Activated CD8-positive, alpha-beta memory T cell treated with anti-CD3 and anti-CD28 coated beads, Interleukin-2, amount 50 U/mL, for 24 hours (primary cell): ENCODE results near the gene LRRC37A3.
A peak's percentile ranks its signal among the peaks of the same experiment; 100 is the strongest.
"Not testable (repeated sequence)": the region's sequence is repeated elsewhere in the genome, so short reads cannot be mapped to it uniquely, and the experiment has no call there.

Source experiments
- DNase-seq: peaks from one replicate; pipeline ENCODE4 v3.0.0-alpha.2; 2020; ENCODE audit errors: extremely low read depth

The LRRC37A3 gene

DNA sequence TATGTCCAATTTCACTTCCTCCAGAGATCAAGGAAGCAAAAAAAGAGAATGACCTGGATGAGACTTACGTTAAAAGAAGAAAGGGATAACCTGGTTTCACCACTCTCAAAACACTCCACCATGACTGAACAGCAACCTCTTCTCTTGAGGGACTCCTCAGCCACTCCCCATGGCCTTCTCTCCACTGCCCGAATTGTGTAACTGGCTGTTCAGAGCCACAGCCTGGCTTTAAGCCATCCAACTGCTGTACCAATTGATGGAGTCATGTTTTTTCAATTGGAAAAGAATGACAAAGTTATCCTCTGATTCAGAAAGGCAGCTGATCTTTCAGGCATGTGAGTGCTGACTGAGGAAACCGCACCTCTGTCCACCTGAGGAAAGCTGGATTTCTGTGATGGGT lies 85.2 kb downstream of the LRRC37A3 start:
- DNase-seq, result not testable (repeated sequence)

GRCh38 chr17:64830631-64831040 lies 88.6 kb downstream of the LRRC37A3 start:
- DNase-seq, result not testable (repeated sequence)

DNA sequence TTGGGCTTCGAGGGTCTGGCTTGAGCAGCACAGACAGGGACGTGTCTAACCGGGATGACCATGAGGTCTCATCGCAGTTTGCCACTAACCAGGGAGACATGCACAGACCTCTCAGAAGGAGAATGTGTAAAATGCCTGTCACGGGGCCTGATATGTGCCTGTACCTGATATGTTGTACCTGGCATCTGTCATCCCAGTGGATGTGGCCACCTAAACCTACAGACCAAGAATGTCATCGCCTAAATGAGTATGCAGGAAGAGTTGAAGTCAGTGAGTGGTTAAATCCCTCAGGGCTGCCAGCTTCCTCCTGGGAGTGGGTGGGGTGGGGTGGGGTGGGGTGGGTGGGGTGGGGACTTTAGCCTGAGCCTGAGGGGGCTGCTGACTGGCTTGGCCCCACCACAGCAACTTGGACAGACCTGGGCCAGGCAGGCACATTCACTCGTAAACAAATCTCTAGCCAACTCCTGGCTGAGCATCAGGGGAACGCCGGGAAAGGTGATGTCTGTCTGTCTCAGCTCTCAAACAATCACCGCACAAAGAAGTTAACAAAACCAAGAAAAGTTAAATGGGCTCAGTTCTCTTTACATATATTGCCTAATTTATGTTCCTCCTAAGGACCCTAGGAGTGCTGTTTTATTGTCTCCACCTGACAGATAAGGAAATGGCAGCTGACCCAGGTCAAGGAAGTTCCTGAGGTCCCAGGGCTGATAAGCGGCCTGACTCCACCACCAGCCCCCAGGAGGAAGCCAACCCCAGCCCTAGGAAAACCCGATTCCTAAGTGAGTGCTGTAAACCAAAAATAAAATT lies 89.3 kb downstream of the LRRC37A3 start:
- not testable (repeated sequence) for DNase-seq

DNA sequence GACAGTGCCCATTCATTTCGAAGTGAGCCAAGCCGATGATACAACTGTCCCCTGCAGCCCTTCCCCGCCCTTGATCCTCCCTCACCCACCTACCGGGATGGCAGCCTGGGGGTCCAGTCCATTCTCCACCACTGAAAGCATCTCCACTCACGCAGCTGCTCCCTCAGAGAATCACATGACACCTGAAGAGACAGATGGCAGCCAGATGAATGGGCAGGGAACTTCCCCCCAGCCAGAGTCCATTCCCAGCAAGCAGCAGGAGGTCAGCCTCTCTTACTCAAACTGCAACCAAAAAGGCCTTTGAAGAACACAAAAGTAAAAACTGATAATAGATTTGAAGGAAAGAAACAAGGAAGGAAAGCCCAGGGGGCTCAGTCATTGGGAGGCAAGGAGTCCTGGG lies 90.2 kb downstream of the LRRC37A3 start:
- not testable (repeated sequence) for DNase-seq

DNA sequence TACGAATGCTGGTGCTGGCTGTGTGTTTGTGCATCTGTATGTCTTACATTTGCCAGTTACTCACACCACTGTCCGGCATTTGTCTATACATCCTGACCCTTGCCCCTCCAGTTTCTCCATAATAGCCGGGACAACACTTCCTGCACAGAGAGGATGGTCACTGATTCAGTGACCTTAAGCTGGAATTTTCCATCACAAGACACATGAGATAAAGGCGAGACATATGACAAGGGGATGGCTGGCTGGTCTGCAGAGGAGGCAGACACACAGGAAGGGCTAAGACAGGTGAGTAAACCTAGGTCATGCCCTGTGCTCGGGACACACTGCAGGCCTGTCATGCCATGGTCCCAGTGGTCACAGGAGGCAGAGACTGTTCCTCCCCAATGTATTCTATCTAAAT lies 100.4 kb downstream of the LRRC37A3 start:
- not testable (repeated sequence) for DNase-seq

GRCh38 chr17:64815833-64816198 lies 103.5 kb downstream of the LRRC37A3 start:
- DNase-seq, result not testable (repeated sequence)

- DNase-seq, result not testable (repeated sequence)
Measured at GRCh38 chr17:64814993-64815832, 104.1 kb downstream of the LRRC37A3 start.

GRCh38 chr17:64808178-64808977 lies 110.9 kb downstream of the LRRC37A3 start:
- peak; percentile 21 for DNase-seq
